Fibroblast of mammary gland (primary cell): Measurements from ENCODE around the gene DLX2.

Experiments used
- DNase-seq: peaks from one replicate; pipeline ENCODE4 v3.0.0-alpha.2; 2010; ENCODE audit warnings: low read depth
- H3K4me3 ChIP-seq: 2 replicates; pipeline ENCODE4 v1.5.1; 2011; ENCODE audit warnings: low read depth, mild to moderate bottlenecking, low read length, moderate library complexity; ENCODE audit not compliant: control insufficient read depth
- TF ChIP-seq, protein P1 (sequence below): conservative IDR thresholded peaks from 2 replicates; pipeline ENCODE4 v1.5.1; 2011; ENCODE audit warnings: low read depth, low read length, inconsistent platforms; ENCODE audit not compliant: control insufficient read depth, insufficient read depth

The DLX2 gene

DNA sequence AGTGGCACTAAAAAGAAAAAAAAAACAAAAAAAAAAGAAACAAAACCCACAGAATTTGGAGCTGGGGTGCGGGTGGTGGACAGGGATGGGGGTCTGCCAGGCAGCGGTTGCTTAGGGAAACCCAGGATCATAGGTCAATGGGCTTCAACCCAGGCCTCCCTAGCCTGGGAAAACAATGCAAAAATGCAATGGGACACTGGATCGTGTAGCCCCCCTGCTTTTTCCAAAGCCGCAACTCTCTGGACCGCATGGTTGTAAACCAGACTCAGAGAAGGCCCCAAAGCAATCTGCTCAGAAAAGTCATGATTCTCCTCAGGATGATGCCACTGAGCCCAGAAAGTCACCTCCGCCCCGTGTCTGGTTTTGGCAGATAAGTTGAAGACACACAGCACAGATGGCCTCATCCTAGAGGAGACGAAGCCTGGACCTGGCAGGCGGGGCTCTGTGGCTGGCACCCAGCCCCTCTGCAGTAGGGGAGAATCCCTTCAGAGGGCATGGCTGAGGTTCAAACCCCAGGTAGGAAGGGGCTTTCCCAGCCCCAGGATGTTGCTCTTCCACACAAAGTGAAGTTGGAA, 5.1 kb downstream of the DLX2 start:
- no peak overlapping the region for H3K4me3 ChIP-seq
- DNase-seq: no peak
- TF ChIP-seq, protein P1, sequence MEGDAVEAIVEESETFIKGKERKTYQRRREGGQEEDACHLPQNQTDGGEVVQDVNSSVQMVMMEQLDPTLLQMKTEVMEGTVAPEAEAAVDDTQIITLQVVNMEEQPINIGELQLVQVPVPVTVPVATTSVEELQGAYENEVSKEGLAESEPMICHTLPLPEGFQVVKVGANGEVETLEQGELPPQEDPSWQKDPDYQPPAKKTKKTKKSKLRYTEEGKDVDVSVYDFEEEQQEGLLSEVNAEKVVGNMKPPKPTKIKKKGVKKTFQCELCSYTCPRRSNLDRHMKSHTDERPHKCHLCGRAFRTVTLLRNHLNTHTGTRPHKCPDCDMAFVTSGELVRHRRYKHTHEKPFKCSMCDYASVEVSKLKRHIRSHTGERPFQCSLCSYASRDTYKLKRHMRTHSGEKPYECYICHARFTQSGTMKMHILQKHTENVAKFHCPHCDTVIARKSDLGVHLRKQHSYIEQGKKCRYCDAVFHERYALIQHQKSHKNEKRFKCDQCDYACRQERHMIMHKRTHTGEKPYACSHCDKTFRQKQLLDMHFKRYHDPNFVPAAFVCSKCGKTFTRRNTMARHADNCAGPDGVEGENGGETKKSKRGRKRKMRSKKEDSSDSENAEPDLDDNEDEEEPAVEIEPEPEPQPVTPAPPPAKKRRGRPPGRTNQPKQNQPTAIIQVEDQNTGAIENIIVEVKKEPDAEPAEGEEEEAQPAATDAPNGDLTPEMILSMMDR: no peak

DNA sequence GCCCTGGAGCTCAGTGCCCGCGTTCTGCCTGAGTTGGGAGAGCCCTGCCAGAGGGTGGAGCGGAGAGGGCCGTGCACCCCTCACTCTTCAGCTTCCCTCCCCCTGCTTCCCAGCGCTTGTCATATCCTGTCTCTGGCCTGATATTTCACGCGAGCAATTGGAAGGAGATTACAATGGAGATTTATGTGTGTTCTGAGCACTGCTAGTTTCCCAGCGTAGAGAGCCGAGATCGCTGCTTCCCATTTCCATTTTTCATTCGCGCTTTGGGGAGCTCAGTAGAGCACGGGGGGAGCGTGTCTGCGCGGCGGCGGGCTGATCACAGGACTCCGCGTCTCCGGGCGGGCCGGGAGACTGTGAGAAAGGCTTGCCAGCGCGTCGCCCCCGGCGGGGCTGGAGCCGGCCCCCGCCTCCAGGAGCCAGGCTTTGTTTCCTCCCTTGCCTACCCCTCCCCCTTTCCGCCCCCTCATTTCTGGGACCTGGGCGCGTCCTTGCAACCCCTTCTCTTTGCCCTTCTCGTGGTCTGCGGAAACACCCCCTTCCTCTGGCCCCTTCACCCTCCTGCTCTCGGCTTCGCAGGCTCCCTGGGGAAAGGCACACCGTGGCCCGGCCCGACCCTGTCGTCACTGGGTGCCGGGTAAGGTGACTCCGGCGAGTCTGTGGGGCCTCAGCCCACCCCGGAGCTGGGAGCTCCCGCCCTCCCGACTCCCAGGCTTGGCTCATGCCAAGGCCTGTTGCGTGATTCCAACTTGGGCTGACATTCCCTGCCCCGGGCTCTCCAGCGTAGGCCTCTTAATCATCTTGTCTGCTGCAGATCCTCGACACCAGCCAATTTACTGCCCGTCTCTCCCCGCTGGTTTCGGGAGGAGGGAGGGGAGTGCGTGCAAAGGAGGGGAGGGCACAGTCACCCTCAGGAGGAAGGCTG, 5.8 kb downstream of the DLX2 start:
- TF ChIP-seq, protein P1: no peak
- peak; percentile 57 for DNase-seq
- H3K4me3 ChIP-seq: peak overlapping the region; percentile 39

DNA sequence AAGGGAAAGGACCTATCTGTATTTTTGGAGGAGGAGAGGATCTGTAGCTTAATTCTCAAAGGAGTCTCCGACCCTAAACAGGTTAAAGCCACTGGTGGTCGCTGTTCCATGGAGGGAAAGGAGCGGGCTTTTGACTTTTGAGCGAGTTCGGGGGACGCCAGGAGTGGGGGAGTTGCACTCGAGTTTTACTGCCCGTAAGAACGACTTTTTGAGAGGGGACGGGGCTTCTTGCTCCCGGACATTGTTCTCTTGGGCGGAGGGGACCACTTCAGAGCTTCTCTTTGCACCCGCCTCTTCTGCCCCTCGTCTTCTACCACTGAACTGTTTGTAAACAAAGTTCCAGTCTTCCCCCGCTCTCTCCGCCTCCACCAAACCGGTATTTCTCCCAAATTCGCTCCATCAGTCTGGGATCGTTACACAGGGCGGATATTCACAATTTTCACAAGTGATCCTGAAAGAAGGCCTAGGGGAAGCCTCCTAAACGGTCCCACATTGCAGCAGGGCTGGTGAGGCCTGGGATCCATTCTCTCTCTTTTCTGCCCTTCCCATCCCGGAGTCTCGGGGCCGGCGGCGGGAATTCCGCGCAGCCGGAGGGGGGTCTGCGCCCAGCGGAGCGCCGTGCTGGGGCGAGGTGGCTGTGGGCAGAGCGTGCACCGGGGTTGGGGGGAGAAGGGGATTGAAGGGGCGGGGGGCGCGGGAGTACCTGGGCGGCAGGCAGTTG, 6.6 kb downstream of the DLX2 start:
- peak overlapping the region; percentile 58 for H3K4me3 ChIP-seq
- TF ChIP-seq, protein P1: peak; percentile 19
- no peak for DNase-seq

DNA sequence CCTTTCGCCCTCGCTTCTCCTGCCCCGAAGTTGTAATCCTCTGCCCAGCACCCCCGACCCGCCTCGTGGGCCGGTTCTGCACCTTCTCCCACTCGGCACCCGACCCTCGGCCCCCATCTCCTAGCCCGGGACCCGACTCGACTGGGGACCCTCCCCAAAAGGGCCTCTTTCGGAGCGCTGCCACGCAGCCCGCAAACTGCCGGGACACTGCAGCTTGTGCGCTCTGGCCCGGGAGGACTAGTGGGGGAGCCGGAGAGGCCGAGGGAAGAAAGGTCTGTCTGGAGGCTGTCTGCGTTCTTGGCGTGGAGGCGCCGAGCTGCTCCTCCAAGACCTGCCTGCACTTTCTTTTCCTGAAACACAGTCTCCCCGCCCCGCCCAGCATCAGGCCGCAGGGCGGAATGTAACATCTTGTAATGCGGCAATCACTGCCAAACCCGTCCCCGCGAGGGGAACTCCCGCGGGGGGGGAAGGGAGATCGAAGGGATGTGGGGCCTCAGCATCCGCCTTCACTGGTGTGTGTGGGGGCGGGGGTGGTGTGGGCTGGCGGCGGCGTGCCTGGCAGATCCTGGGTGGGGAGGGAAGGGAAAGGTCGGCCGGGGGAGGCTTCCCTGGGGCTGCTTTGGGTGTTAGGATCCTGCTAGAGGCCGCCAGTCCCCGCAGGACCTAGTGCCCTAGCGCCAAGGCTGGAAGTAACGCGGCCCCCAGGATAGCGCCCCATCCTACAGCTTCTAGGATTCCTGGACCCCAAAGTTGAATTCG, 7.4 kb downstream of the DLX2 start:
- peak overlapping the region; percentile 58 for H3K4me3 ChIP-seq
- DNase-seq: peak; percentile 62
- TF ChIP-seq, protein P1: no peak

DNA sequence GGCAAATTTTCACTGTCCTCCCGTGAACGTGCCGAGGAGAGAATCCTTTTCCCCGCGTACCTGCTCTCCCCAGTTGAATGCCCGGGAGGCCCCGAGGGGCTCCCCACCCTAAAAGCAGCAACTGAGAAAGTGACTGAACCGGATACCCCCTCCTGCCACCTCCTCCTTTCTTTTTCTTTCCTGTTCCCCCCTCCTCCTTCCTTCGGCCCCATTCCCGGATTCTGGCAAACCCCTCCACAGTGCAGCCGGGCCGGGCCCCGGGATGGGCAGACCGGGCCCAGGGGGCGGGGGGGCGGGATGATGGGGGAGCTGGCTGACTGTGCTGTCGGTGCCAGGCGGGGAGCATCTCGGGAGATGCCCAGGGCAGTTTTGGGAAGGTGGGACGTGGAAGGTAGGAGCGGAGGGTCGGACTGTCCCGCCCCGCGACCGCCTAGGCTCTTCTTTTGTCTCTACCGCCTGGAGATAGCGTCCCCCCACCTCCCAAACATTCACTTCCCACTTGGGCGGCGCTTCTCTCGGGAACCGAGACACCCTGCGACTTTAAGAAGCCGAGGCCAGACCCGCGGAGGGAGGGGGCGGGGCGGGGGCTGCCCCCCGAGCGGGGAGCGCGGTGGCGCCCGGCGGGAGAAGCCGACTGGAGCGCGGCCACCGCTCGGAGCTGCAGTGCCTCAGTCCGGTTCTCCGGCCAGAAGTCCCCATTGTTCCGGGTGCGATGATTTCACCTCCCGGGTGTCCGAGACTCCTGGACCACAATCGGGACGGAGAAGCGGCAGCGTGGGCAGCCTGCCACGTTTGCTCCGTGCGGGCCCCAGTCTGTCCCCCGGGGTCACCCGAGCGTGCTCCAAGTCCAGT, 8.2 kb downstream of the DLX2 start:
- DNase-seq: no peak
- TF ChIP-seq, protein P1: no peak
- H3K4me3 ChIP-seq: peak overlapping the region; percentile 58
